ENCODE measurements around the gene C16orf78.

C16orf78 gene, protein sequence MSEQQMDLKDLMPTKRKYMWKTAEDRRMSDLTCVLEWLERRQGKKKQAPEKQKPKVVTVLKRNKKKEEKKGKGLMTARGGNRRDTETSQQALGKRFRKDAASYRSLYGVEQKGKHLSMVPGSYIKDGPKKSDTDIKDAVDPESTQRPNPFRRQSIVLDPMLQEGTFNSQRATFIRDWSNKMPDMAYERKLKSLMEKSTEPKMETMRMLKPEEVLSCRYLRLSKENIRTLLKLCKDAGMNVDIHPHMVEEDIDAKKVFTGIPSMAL

DNA sequence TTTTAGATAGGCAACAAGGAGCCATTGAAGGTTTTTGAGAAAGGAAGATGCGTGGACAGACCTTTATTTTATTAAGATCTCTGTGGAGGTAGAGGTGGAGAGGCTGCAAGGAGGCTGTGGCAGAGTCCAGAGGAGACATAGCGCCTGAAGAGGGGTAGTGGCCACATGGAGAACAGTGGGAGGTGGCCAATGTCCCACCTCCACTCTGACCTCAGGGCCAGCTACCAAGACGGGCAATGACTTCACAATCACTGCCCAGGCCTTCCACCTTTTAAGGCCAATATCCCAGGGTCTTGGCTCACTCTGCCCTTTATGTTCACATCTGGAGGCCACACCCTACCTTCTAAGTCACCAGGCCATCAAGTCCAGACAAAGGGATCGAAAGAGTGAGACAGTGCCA is at the start of gene C16orf78:
C16orf78 (plus strand) TSS at position 301 of the 400 bp plus-strand sequence. CDS start 136 bp downstream, outside the sequence.
- no peak within 1 kb of the TSS for H3K4me3 ChIP-seq (ENCODE audit: low read depth, low read length)

DNA sequence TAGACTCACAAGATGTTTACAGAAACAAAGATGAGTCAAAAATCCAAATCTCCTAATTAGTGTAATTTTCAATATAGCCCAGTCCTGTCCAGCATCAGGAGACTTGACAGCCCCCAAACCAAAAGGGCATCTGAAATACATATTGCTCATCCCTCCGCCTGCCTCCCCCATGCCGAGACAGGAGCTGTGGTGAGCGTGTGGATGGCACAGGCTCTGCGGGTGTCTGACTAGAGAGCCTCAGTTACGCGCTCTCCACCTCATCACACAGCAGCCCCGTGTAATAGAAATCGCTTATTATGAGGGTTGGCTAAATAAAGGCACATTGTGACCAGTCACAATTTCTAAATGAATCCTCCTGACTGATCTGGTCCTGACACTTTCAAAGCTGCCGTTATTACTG is 48.9 kb upstream of the C16orf78 start:
- no peak overlapping the region for H3K4me3 ChIP-seq (ENCODE audit: low read depth, low read length)
- no peak for DNase-seq (ENCODE audit: low read depth)

More for the DNA sequence above, at the start of gene C16orf78:
- DNase-seq (ENCODE audit: low read depth): no peak

DNA sequence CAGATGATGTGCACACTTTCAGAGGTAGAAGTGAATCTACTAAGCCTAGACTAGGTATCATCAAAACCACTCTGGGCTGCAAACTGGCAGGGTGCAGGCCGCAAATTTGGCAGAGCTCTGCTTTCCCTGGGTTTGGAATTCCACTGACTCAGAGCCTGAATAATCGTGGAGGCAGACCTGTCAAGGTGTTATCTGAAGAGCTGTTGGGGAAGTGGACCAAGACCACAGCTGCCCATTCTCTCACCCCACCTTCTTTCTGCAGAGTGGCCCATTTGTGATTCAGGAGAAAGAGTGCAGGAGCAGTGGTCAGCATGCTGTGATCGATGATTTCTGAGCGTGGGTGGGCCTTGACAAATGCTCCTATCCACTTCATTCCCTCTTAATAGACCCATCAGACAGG is 46.1 kb upstream of the C16orf78 start:
- no peak overlapping the region for H3K4me3 ChIP-seq (ENCODE audit: low read depth, low read length)
- no peak for DNase-seq (ENCODE audit: low read depth)

DNA sequence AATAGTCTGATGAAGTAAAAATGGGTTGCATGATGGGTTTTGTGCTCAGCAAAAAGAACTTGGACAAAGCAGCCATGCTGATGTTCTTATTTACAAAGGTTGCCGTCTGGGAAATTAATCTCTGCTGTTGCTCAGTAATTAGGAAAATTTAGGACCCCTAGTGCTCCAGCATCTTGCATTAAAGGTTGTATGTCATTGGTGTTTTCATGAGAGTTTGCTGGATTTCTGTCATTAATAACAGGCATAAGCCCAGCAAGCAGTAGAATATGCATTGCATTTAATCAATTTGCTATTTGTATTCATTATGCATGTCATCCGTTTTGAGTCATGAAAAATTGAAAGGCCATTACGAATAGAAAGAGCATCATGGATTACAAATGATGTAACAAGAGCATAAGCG is 45.3 kb upstream of the C16orf78 start:
- DNase-seq (ENCODE audit: low read depth): no peak

DNA sequence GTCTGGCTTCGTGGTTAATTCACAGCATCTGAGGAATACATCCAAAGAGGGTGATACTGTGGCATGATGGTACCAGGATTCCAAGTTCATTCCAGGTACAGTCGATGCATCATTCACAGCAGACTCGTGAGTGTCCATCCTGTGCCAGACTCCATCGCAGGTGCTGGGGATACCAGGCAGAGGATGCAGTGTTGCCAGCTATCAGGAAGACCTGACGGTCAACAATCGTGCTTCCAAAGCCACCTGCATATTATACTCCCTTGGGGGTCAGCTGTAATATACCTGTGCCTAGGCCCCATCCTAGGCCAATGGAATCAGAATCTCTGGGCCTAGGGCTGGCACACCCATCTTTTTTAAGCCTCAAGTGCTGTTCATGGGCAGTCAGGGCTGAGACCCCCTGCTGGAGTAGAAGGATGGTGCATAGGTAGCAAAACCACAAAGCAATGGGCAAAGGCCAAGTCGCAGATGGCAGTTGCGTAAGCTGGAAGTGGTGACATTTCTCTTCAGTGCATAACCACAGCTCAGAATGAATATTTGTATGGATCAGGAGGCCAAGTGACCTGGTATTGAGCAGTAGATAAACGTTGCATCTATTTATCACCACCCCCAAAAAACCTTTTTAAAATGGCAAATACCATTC is 42.9 kb upstream of the C16orf78 start:
- no peak overlapping the region for H3K4me3 ChIP-seq (ENCODE audit: low read depth, low read length)
- no peak for DNase-seq (ENCODE audit: low read depth)

More for the DNA sequence above, 45.3 kb upstream of the C16orf78 start:
- H3K4me3 ChIP-seq (ENCODE audit: low read depth, low read length): no peak overlapping the region

DNA sequence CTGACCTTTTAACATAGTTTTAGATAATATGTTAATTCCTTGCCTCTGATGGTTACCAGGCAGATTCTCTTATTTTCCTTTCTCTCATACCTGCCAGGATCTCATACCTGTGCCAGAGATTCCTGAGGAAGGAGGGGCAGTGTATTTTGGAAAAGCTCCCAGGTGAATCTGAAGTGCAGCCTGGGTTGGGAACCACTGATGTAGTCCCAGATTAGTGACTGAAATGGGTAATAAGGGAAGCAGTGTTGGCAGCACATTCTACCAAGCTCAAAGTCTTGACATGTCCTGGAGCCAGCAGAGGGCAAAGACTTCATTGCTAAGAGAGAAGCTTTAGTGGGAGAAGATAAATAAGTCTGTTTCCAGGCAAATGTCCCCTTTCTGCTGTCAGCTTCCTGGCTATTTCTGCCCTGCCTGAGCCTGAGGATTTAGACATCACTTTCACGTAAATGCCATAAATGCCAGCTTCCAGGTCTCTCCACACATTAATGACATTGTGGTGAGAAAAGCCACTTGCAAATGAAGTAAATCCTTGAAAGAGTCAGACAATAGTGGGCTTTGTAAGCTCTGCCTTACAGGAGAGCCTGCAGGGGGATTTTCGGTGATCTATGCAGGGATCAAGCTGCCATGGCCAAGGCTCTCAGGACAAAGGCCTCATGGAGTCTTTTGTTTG is 40.9 kb upstream of the C16orf78 start:
- DNase-seq (ENCODE audit: low read depth): no peak
- no peak overlapping the region for H3K4me3 ChIP-seq (ENCODE audit: low read depth, low read length)

DNA sequence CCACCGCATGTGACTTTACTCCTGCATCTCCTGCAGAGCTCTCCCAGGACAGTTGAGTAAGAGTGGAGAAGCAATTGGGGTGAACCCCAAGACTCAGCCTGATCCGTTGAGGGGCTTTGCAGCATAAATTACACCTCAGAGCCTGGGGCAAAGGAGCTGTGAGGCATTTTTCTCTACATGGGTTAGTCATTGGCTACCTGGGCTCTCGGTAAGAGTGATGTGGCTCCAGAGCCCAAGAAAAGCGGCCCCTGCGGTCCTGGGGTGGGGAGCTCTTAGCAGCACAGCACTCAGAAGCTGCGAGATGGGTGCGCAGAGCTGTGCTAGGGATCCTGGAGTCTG is 40.4 kb upstream of the C16orf78 start:
- no peak overlapping the region for H3K4me3 ChIP-seq (ENCODE audit: low read depth, low read length)

DNA sequence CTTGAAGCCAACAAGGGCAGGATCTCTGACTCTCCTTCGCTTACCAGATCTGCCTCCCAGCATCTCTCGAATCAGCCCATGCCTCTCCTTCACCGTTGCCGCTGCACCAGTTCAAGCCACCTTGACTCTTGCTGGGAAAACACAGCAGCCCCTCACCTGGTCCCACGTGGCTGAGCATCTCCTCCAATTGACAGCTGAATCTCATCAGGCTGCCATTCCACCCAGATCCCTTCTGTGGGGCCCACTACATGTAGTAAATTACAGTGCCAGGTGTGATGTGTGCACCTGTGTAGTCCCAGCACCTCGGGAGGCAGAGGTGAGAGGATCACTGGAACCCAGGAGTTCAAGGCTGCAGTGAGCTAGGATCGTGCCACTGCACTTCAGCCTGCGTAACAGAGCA is 37.8 kb upstream of the C16orf78 start:
- no peak overlapping the region for H3K4me3 ChIP-seq (ENCODE audit: low read depth, low read length)
- DNase-seq (ENCODE audit: low read depth): no peak

More for the DNA sequence above, 40.4 kb upstream of the C16orf78 start:
- DNase-seq (ENCODE audit: low read depth): no peak

DNA sequence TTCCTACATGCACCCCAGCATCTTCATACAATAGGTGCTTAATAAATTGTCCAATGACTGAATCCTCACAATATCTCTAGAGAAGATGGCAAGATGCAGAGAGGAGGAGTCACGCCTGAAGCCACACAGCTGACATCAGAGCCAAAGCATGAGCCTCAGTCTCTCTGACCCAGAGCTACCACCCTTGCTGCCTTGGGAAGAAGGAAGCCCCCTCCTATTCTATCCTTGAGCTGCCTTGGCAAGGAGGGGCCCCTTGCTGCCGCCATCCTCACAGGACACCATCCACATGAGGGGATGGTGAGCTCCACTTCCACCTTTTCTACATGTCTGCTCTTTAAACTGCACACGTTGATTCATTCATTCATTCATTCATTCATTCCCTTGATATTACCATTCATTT is 37.0 kb upstream of the C16orf78 start:
- H3K4me3 ChIP-seq (ENCODE audit: low read depth, low read length): no peak overlapping the region
- no peak for DNase-seq (ENCODE audit: low read depth)

DNA sequence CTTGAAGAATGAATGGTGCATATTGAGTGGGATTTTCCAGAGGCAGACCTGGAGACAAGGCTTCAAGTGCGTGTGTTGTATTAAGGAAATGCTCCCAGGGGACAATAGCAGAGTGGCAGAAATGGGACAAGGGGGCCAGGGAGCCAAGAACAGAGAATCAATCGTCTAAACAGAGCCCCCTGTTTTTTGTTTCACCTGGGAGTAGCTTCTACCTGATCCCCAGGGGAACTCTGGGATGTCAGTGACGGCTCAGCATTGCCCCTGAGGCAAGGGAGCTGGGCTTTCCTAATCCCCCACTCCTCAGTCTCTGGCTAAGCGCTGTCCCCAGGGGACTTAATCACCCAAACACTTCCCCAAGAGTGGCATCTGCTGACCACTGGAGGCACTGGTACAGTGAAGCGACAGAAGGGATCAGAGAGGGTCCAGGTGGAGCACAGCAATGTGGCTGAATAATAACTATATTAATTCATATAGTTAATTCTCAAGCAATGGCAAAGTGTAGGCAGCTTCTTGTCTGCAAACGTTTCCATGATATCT is 35.7 kb upstream of the C16orf78 start:
- no peak overlapping the region for H3K4me3 ChIP-seq (ENCODE audit: low read depth, low read length)
- no peak for DNase-seq (ENCODE audit: low read depth)

DNA sequence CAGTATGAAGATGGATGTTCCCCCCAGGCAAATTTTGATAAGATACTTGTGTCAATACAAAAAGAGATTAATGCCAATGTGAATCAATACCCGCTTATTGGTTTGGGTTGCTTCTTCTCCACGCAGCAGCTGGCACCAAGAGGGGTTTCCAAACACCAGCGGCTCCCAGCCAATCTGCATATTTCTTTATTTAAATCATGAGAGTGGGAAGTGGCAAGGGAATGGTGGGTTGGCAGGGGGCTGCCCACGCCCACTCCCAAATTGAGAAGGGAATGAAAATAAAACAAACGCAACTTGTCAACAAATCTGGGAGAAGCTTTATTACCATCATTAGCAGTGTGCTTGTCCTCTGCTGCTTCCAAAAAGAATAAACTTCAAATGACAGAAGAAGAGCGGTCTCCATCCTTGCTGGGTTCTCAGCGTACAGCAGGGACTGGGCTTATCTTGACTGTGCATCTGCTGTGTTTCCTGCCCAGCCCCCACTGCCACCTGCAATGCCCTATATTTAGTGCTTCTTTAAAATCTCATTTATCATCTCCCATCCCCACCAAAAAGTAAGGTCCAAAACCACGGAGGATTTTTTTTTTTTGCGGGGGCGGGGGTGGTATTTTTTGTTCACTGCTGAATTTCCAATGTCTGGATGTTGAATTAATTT is 34.9 kb upstream of the C16orf78 start:
- H3K4me3 ChIP-seq (ENCODE audit: low read depth, low read length): no peak overlapping the region

DNA sequence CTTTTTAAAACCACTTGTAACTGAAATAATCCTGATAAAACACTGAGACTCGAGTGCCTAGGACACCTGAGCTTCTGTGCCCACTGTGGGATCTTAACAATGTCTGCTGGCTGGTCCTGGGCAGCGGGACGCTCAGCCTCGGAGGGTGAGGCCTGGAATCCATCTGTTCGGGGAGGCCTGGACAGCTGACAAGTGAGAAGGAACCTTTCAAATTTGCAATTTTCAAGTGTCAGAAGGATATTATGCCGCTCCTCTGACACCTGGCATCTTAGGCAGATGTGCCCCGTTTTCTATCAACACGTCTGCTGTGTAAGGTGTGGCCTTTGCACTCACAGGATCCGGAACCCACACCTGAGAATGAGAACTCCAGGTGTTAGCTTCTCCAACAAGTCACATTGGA is 33.1 kb upstream of the C16orf78 start:
- no peak for DNase-seq (ENCODE audit: low read depth)
- no peak overlapping the region for H3K4me3 ChIP-seq (ENCODE audit: low read depth, low read length)

More for the DNA sequence above, 34.9 kb upstream of the C16orf78 start:
- DNase-seq (ENCODE audit: low read depth): no peak

DNA sequence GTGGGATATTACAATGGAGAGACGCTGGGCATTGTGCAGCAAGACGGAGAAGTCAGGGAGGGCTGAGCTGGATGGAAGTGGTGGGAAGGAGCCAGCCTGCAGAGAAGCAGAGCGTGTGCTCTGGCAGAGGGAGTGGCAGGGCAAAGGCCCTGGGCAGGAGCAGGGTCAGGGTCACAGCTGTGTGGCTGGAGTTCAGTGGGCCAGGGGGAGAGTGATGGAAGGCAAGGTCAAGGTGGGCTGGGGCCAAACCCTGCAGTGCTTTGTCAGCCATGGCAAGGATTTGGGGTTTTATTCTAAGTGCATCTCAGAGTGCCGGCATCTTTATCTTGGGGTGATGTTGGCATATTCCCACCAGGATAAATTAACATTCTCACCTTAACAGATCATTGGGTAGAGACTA is 31.9 kb upstream of the C16orf78 start:
- no peak overlapping the region for H3K4me3 ChIP-seq (ENCODE audit: low read depth, low read length)
- no peak for DNase-seq (ENCODE audit: low read depth)

DNA sequence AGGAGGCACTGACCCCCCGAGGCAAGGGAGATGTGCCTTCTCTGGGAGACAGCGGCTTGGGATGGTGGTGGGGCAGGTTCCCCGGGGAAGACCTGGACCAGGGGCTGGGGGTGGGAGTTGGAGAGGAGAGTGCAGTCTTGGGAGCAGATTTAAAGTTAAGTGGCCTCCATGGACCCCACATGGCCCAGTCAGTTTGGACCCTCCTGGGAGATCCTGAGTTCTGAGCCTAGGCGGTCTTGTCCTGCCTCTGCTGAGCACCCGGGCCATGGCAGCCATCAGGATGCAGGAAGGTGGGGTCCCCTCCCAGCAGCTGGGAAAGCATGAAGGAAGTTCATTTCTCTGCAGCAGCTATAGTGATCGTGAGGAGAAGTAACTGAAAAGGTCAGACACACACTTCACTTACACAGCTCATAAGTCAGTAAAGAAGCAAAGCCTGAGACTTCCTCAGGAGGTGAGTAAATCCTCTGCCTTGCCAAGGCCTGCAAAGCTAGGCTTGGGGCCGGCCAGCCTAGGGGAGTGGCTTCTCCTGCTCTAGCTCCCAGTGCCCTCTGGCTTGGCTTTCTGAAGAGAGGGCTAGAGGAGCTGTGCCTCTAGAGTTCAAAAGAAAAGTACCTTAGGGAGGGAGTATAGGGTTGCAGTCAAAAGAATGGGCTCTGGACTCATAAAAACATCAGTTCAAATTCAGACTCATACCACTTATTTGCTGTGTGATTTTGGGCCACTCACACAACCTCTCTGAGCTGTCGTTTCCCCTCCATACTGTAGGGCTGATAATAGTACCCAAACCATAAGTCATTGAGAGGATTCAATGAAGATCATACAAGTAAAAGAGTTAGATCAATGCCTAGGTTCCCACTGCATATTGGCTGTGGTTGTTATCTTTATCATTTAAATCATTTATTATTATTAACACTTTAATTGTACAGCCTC is 31.0 kb upstream of the C16orf78 start:
- no peak for DNase-seq (ENCODE audit: low read depth)
- no peak overlapping the region for H3K4me3 ChIP-seq (ENCODE audit: low read depth, low read length)

DNA sequence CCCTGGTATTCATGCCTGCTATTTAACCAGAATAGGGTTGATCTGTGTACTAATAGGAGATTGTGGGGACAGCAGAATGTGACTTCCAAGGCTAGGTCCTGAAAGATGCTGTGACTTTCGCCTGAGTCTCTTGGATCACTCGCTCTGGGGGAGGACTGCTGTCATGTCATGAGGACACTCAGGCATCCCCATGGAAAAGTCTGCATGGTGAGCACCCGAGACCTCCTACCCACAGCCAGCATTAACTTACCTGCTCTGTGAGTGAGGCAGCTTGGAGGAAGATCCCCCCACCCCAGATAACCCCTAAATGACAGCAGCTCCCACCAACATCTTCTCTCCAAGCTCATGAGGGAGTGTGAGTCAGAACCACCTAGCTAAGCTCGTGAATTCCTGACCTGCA is 30.3 kb upstream of the C16orf78 start:
- DNase-seq (ENCODE audit: low read depth): no peak
- no peak overlapping the region for H3K4me3 ChIP-seq (ENCODE audit: low read depth, low read length)

DNA sequence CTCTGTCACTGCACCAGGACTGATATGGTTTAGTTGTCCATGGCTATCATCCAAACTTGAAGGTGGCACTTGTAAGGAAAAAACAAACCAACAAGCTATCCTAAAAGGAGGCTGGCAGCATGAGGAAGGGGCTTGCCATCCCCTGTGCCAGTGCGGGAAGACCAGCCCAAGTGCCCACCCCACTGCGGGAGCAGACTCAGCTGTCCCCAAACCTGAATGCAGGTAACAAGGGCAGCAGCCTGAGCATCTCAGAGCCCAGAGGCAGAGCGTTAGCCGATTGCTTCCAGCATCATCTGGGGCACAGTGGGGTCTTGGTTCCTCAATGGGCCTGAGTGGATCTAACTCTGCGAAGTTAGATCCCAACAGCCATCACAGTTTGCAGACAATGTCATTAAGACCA is 29.2 kb upstream of the C16orf78 start:
- no peak for DNase-seq (ENCODE audit: low read depth)
- H3K4me3 ChIP-seq (ENCODE audit: low read depth, low read length): no peak overlapping the region

DNA sequence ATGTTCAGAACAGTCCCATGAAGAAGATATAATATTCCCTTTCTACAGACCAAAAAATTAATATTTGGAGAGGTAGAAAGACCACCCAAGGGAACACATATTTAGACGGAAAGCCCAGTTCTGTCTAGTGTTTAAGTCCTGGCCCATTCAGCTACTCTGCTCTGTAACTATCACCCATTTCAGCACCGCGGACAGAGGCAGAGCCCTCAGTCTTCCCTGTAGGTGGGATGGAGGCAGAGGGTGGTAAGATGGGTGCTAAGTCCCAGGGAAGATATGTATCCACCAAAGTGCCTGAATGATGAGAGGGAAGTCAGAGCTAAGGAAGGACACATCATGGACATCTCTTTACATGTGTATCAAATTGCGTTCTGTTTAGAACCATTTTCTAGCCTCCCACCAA is 27.8 kb upstream of the C16orf78 start:
- DNase-seq (ENCODE audit: low read depth): no peak
- no peak overlapping the region for H3K4me3 ChIP-seq (ENCODE audit: low read depth, low read length)

DNA sequence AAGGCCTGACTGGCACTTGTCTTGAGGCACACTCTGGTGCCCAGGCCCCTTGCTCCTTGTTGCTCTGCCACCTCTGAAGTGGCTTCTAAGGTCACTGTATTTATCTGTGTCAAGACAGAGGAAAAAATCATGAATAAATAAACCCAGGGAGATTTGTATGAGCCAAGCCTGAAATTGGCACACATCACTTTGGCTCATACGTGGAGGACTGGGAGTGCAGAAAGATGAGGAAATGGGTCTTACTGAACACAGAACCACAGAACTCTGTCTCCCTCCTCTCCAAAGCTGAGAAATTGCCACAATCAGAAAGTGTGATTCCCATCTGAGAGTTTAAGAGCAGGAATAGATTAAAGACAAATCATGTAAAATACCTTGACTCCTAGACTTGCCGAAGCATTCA is 27.1 kb upstream of the C16orf78 start:
- no peak for DNase-seq (ENCODE audit: low read depth)
- no peak overlapping the region for H3K4me3 ChIP-seq (ENCODE audit: low read depth, low read length)

DNA sequence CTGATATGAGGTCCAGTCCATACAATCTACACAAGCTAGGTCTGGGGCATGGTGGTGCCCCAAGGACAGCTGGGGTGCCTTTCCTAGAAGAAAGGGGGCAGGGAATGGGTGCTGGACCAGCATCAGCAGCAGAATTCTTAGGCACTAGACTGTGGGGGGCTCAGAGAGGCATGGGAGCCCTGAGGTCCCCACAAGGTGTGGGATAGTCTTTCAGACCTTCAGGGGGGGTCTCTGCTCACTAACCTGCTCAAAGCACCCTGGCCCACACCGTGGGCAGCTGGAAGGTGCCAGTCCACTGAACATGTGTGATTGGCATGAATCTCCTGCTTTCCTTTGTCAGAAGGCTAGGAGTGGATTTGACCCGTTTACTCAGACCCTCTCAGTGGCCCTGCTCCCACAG is 26.1 kb upstream of the C16orf78 start:
- no peak for DNase-seq (ENCODE audit: low read depth)
- H3K4me3 ChIP-seq (ENCODE audit: low read depth, low read length): no peak overlapping the region
